Left cardiac atrium (tissue), 4 donors: ENCODE measurements around the gene MOB3A. TPM values are rescaled to one million over a fixed set of nuclear protein-coding genes. Genes with fewer than 3 reads are reported as not detected.
"Not testable (repeated sequence)": the region's sequence is repeated elsewhere in the genome, so short reads cannot be mapped to it uniquely, and the experiment has no call there.

ENCODE experiments used
- ATAC-seq, 2 donors: fragments of 200-7000 bp; cut with Tn5 transposase; one replicate each; pipeline ENCODE4 v1.9.1; 2020; ENCODE audit warnings: mild to moderate bottlenecking in 2 of 2, moderate library complexity in 2 of 2
- DNase-seq: peaks from one replicate; pipeline ENCODE4 v3.0.0-alpha.2; 2020
- intact Hi-C, 2 donors: fragments of 100-400 bp; cut with DNase I; formaldehyde crosslinking; loops; one replicate each; pipeline versions ENCODE4 v1.14.1 to v1.15.1; 2022 to 2023
- total RNA-seq, 2 donors: library from RNA; stranded (reverse); fragmentation: NEBNext Ultra II Directional; extraction: Animal tissue kit (Norgen Biotek cat#: 25700); gene quantifications; one replicate each; pipeline ENCODE4 v1.2.1, GENCODE V29; 2021
- donor health status: DM: no; HTN: yes; CAD: no.
- donor health status: DM: no; HTN: yes; CAD: no; lungs with severe emphysema.
- donor health status: DM: yes; HTN: yes; CAD: no.
- donor health status: Dilated cardiomyopathy.

MOB3A gene
- total RNA-seq, 2 donors from 2014 or later = 24.9 to 28.6 TPM

DNA sequence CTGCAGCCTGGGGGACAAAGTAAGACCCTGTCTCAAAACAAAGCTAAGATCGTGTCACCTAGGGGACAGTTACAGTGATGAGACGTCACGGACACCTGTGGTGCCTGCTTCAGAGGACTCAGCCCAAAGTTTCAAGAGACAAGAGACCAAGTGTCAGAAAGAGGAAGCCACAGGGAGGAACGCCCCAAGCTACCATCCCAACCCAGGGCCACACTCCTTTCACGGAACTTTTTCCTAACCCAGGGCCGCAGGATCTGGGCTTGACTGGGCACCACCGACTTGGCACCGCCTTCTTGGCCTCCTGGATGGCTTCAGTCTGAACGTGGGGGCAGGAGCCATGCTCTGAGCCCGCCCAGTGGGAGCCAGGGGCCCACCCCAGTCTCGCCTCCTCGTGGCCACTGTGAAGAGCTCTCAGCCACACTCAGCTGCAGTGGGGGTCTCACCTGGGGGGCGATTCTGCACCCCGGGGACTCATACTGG, 8.5 kb downstream of the MOB3A start:
- ATAC-seq = peak in 1 of 2 donors; percentile 2
- intact Hi-C loops = no loop called here
- DNase-seq = no peak

DNA sequence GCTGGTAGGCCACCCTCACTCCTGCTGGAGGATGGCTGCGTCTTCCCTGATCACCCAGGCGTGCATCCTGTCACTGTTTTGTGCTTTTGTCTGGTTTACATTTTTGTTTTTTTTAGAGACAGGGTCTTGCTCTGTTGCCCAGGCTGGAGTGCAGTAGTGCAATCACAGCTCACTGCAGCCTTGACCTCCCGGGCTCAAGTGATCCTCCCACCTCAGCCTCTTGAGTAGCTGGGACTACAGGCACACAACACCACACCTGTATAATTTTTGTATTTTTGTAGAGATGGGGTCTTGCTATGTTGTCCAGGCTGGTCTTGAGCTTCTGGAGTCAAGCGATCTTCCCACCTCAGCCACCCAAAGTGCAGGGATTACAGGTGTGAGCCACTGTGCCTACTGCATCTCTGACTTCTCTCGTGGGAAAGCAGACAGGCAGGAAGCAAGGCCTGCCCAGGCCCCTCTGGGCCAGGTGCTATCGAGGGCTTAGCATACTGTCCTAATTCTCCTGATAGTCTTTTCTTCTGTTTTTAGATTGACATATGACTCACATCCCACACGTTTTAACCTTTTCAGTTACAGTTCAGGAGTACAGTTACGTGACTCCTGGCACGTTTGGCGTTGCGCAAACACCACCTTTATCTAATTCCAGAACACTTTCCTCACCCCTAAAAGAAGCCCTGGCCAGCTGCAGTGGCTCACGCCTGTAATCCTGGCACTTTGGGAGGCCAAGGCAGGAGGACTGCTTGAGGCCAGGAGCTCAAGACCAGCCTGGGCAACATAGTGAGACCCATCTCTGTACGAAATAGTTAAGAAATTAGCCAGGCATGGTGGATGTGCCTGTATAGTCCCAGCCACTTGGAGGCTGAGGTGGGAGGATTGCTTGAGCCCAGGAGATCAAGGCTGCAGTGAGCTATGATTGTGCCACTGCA, 9.2 kb downstream of the MOB3A start:
- intact Hi-C loops, DNase-seq: not testable (repeated sequence)
- peak in 1 of 2 donors; percentile 8 for ATAC-seq

DNA sequence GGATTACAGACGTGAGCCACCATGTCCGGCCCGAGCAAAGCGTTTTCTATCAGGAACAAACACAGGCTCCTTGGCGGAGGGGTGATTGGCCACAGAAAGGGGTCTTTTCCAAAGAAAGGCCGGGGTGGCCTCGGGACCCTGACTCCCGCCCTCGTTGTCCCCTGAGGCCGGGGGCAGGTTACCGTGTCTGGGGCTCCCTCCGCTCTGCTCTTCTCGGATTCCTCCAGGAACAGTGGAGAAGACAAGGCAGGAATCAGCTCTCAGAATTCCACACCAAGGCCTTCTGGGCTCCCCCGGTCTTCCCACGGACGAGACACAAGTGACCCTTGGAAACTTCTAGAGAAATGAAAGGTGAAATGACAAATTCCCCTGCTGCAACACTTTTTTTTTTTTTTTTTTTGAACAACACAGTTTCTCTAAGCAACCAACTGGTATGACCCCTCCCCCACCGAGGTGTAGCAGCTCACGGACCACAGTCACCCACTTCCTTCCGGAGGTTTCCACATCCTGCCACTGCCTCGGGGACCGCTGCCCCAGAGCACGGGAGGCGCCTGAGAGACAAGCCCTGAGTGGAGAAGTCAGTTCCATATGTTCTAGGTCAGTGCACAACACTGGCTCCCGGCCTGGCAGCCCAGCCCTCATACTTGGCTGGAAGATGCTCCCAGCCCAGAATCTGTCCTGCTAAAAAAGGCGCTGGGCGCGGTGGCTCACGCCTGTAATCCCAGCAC, 11.0 kb downstream of the MOB3A start:
- ATAC-seq = peak; percentile 56 to 64
- intact Hi-C loops = no loop called here
- DNase-seq = peak; percentile 78

DNA sequence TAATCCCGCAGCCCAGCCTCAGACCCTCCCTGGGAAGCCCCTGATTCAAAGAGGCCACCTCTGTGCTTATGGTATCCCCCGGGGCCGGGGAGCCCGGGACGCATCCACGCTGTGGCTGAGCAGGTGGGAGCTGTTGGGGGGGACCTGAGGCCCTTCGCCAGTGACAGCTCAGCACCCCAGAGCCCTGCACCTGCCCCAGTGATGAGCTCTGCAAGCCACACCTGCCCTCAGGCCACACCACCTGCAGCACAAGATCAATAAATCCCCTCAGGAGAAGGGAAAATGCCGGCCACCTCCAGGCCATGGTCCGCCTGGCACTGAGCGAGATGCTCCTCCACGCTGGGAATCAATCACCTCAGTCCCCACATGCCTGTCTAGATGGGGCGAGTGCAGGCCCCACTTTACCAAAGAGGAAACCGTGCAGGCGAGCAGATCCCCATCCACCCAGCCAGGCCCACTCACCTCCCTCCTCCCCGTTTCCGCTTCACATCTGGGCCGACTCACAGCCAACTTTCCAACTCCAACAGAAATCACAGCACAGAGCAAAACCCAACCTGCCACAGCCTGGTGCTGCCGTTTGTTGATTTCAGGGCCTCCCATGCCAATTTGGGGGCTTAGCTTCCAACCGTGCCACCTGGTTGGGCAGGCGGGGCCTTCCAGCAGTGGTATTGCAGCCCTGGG, 12.8 kb downstream of the MOB3A start:
- intact Hi-C loops = no loop called here
- ATAC-seq = peak; percentile 8 to 32
- peak; percentile 52 for DNase-seq

DNA sequence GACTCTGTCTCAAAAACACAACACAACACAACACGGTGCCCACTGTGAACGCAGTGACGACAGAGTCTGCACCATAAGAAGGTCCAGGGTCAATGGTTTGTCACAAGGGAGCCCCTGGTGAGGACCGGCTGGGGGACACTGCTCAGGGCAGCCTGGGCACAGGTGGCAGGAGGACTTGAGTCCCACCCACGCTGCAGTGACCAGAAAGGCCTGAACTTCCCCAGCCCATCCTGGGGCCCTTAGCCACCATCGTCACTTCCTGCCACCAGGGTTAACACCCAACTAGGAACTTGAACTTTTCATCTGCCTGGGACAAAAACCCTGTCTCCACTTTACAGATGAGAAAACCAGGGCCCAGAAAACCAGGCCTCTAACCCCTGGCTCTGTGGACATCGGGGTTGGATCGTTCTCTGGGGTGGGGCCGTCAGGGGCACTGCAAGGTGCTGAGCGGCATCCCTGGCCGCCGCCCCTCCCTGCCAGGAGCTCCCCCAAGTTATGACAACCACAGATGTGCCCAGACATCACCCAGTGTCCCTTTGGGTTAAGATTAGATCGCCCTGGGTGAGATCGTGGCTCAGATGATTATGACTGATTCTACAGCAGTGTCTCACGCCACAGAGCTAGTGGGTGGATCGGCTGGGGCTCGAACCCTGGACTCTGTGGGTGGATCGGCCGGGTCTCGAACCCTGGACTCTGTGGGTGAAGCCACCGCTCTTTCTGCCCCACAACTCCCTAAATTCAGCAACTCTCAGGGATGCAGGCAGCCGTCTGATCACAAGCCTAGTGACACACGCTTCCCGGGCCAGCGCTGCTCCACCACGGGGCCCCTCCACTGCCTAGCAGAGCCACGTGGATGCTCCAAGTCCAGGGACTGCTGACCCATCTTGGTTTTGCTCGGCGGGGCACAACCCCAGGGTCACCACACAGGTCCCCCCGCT, 14.0 kb downstream of the MOB3A start:
- intact Hi-C loops = no loop called here
- DNase-seq (no peak), ATAC-seq (peak; percentile 10 to 21)

DNA sequence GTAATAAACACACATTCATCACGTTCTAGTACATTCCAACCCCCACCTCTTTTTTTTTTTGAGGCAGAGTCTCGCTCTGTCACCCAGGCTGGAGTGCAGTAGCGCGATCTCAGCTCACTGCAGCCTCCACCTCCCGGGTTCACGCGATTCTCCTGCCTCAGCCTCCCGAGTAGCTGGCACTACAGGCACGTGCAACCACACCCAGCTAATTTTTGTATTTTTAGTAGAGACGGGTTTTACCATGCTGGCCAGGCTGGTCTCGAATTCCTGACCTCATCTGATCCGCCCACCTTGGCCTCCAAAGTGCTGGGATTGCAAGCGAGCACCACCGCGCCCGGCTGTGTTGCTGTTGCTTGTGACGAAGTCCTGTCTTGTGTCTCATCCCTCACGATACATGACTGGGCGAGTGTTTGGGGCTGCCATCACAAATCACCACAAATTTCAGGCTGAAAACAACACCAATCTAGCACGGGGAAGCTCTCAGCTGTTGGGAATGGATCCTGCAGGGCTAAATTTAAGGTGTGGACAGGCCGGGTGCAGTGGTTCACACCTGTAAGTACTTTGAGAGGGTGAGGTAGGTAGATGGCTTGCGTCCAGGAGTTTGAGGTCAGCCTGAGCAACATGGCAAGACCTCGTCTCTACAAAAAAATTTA, 15.7 kb downstream of the MOB3A start:
- intact Hi-C loops = no loop called here
- no peak for DNase-seq
- no peak for ATAC-seq

DNA sequence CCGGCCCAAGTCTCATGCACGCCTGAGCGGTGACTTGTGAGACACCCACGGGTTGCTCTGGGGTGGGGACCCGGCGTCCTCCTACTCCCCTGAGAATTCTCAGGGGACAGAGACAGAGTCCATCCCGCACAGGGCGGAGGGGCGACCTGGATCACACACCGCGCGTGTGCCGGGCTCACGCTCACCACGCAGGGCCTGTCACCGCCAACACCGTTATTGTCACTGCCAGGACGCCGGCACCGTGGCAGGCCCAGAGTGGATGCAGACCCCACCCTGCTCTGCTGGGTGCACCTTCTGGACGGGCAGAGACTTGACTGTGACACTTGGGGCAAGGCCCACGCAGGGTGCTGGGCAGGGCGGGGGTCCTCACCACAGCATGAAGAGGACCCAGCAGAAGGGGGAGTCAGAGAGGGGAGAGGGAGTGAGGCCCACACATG, 16.2 kb downstream of the MOB3A start:
- ATAC-seq = no peak
- DNase-seq = no peak
- intact Hi-C loops = loop anchor here (10.0 kb wide), 1 partner anchor 155 kb away; no protein-coding TSS in a partner anchor

DNA sequence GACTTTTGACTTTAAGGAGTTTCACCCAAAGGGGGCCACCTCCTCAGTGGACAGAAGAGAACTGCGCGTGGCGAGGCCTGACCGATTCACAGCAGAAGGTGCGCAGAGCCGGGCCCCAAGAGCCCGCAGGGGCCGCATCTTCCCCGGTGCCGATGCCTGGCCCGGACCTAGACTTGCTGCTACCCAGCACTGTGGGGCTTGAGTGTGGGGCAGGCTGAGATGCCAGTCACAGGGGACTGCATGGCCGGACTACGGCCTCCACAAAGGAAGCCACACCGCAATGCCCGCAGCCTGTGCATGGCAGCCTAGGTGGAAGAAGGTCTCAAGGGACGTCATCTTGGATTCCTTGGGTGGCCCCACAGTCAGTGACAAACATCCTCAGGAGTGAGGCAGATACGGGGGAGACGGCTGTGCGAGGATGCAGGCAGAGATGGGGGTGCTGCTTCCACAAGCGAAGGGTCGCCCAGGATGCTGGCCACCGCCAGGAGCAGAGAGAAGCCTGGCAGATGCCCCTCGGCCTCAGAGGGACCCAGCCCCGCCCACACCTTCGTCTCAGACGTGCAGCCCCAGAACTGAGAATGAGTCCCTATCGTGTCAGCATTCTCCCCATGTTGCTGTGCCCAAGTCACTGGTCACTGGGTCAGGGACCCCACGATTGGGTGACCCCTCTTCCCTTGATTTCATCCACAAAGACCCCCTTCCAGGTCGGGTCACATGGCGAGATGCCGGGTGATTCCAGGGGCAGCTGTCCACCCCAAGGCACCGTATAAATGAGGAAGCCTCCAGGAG, 16.9 kb downstream of the MOB3A start:
- intact Hi-C loops = loop anchor here (10.0 kb wide), 1 partner anchor 154 kb away; no protein-coding TSS in a partner anchor
- no peak for DNase-seq

DNA sequence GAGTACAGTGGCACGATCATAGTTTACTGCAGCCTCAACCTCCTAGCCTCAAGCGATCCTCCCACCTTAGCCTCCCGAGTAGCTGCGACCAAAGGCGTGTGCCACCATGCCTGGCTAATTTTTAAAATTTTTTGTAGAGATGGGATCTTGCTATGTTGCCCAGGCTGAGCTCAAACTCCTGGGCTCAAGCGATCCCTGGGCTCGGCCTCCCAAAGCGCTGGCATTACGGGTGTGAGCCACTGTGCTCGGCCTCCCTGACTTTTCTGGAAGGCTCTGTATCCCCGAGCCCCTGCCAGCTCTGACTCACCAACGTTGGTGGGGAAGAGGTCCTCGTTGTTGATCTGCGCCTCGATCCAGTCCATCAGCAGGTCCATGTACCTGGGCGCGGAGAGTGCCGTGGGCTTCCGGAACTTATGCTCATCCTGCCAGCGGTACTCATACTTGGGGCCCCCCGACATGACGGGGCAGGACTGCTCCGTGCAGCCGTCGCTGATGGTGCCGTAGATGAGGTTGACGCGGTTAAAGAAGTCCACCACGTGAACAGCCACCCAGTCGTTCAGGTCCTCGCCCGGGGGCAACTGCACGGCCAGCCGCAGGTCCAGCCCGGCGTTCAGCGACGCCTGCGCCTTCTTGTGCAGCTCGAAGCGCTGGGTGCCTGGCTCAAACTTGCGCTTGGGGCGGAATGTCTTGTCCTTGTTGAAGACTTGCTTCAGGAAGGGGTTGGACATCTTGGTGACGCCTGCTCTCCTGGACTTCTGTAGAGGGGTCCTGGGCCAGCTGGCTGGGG, 18.1 kb downstream of the MOB3A start:
- ATAC-seq (no peak), DNase-seq (no peak)
- intact Hi-C loops = loop anchor here (10.0 kb wide), 1 partner anchor 153 kb away; no protein-coding TSS in a partner anchor

More for the DNA sequence above, 16.9 kb downstream of the MOB3A start:
- no peak for ATAC-seq

DNA sequence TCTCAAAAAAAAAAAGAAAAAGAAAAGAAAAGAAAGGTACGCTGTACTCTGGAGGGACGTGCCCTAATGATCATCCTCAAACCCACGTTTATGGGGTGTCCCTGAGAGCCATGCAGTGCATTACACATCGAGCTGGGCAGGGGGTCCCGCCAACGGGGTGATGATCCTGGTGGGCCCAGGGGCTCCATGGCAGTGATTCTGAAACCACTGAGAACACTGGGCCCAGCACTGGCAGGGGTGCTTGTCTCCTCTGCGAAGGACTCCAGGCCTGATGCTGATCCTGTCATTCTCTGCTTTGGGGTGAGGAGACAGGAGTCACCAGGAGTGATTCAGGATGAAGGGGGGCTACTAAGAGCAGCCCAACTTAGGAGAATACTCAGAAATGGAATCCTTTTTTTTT, 18.7 kb downstream of the MOB3A start:
- DNase-seq (no peak), ATAC-seq (no peak)
- intact Hi-C loops = loop anchor here (10.0 kb wide), 1 partner anchor 153 kb away; no protein-coding TSS in a partner anchor

DNA sequence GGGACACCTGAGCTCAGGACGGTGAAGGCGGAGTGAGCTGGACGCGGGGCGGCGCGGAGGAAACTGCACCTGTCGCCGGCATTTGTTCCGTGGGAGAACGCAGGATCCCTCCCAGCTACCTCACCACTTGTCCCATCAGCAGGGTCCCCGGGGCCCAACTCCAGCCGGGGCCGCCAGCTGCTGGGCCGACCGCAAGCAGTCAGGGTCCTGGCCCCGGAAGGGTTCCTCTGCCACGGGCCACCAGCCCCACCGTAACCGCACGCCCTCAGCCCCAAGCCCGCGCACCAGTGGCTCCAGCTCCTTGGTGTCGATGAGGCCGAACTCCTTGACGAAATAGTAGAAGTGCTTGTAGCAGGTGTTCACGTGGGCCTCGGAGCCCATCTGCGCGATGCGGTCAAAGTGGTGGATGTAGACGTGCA, 19.6 kb downstream of the MOB3A start:
- intact Hi-C loops = loop anchor here (10.0 kb wide), 1 partner anchor 152 kb away; no protein-coding TSS in a partner anchor
- DNase-seq = no peak

DNA sequence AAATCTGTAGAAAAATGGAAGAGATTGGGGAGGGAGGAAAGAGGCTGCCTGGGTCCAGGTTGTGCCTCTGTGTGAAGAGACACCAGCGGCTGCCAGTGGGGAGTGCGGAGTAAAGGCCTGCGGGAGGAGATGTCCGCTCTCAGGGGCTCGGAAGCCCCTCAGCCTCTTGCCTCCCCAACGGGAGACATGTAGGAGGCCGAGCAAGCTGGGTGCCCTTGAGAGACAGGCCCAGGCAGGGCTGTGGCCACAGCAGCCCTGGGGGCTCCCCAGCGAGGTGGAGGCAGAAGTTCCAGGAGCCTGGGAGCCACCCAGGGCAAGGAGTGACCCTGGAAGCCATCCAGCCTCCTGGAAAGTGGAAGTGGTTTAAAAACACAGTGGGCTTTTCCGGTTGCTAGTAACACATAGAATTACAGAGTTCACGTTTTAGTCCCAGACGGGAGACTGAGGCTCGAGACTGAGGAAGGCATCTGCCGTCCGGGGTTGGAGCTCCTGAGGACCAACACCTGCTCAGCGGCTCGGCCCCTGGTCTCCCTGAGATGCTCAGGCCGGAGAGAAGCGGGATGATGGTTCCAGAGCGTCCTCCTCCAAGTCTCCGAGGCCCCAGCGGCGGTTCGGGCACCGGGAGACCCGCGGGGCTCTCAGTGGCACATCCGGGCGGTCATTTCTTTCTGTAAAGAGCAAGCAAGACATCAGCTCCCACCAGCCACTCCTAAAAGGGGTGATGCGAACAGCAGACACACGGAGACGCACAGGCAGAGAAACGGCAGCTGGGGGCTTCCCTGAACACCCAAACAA, 23.2 kb downstream of the MOB3A start:
- intact Hi-C loops = loop anchor here (10.0 kb wide), 1 partner anchor 148 kb away; no protein-coding TSS in a partner anchor
- ATAC-seq (no peak), DNase-seq (no peak)

More for the DNA sequence above, 19.6 kb downstream of the MOB3A start:
- no peak for ATAC-seq

DNA sequence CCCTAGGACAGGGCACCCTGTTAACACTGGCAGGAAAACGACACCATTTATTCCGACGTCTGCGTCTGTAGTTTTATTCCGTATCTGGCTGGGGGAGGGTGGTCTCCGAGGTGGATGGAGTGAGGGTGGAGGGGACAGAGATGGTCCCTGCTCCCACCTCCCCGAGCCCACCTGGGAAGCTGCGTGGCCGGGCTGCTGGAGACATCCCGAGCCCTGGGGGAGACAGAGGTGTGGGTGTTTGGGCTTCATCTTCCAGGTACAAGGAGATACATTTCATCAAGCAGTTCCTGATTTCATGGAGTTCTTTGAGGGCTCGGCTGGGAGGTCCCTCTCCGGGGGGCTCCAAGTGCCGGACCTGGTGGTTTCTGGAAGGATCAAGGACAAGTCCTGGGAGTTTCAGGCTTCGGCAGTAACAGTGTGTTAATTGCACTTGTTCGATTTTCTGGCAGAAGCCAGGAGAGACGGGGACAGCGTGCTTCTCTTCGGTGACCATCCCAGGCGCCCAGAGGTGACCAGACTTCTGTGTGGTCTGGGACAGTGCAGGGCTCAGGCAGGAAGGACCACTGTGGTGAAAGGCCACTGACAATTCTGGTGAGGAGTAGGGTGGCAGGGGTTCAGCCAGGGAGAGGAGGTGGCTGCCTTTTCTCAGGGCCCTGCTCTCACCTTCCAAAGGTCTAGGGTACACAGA, 25.0 kb downstream of the MOB3A start:
- DNase-seq (no peak), ATAC-seq (no peak)
- intact Hi-C loops = loop anchor here (10.0 kb wide), 1 partner anchor 146 kb away; no protein-coding TSS in a partner anchor

DNA sequence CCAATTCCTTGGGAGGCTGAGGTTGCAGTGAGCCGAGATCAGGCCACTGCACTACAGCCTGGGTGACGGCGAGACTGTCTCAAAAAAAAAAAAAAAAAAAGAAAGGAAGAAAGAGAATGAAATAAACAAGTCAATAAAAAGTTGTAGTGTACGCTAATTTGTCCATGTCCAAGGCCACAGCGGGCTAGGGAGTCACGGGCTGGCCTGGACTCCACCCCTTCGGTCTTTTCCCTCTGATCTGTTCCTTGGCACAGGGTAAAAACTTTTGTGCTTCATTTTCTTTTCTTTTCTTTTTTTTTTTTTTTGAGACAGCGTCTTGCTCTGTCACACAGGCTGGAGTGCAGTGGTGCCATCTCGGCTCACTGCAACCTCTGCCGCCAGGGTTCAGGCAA, 25.7 kb downstream of the MOB3A start:
- ATAC-seq = peak in 1 of 2 donors; percentile 20
- no peak for DNase-seq
- intact Hi-C loops = loop anchor here (10.0 kb wide), 1 partner anchor 146 kb away; no protein-coding TSS in a partner anchor
